PC-3 (cell line): ENCODE results near the gene CROCC2. TPM values are rescaled to one million over a fixed set of nuclear protein-coding genes. Genes with fewer than 3 reads are reported as not detected.

Experiments used
- ATAC-seq: fragments of 200-7000 bp; cut with Tn5 transposase; 2 replicates; pipeline ENCODE4 v1.9.1; 2020; ENCODE audit warnings: mild to moderate bottlenecking, moderate library complexity
- BruUV-seq: library from RNA; stranded (reverse); fragments of 400-500 nt; replicated peaks from 2 replicates; lab custom pipeline; 2021; lab: Mats Ljungman, UMichigan
- CTCF ChIA-PET: fragments of 300-600 bp; sonication (Branson Sonifier 250); formaldehyde crosslinking; loops from one replicate; lab custom pipeline; 2022; ENCODE audit warnings: antibody characterized with exemption; lab: Charles Lee
- POLR2A ChIA-PET: fragments of 300-600 bp; sonication (Branson Sonifier 250); formaldehyde crosslinking; loops from one replicate; lab custom pipeline; 2022; ENCODE audit warnings: antibody characterized with exemption; ENCODE audit not compliant: unreplicated experiment; lab: Charles Lee
- DNase-seq: peaks from one replicate; pipeline ENCODE4 v3.0.0-alpha.2; 2015
- H2AFZ ChIP-seq: fragments of 300-600 bp; sonication (generic); 2 replicates; pipeline ENCODE4 v1.6.0; 2016; ENCODE audit warnings: antibody characterized with exemption, low read length
- H3F3A ChIP-seq: fragments of 300-600 bp; sonication (generic); one replicate; pipeline ENCODE4 v1.6.0; 2017; ENCODE audit warnings: antibody characterized with exemption, low read length, control low read depth, mild to moderate bottlenecking; ENCODE audit not compliant: unreplicated experiment
- H3K27ac ChIP-seq: fragments of 300-600 bp; sonication (generic); 2 replicates; pipeline ENCODE4 v1.5.1; 2016; ENCODE audit warnings: mild to moderate bottlenecking, low read length
- H3K27me3 ChIP-seq: fragments of 300-600 bp; sonication (generic); 2 replicates; pipeline ENCODE4 v1.6.1; 2016; ENCODE audit warnings: low read length, mixed read lengths
- H3K36me3 ChIP-seq: fragments of 300-600 bp; sonication (generic); 2 replicates; pipeline ENCODE4 v1.6.1; 2016; ENCODE audit warnings: low read depth, mixed run types, low read length, mixed read lengths
- H3K4me1 ChIP-seq: fragments of 300-600 bp; sonication (generic); 2 replicates; pipeline ENCODE4 v1.5.1; 2016; ENCODE audit warnings: low read length; ENCODE audit not compliant: insufficient read depth
- H3K4me2 ChIP-seq: fragments of 300-600 bp; sonication (generic); 2 replicates; pipeline ENCODE4 v1.6.0; 2016; ENCODE audit warnings: low read length
- H3K4me3 ChIP-seq: fragments of 300-600 bp; sonication (generic); 2 replicates; pipeline ENCODE4 v1.5.1; 2016; ENCODE audit warnings: mild to moderate bottlenecking, low read length, mixed read lengths
- H3K79me2 ChIP-seq: fragments of 300-600 bp; sonication (generic); 2 replicates; pipeline ENCODE4 v1.6.1; 2017; ENCODE audit warnings: low read length, mixed read lengths
- H3K9ac ChIP-seq: fragments of 300-600 bp; sonication (generic); 2 replicates; pipeline ENCODE4 v1.6.0; 2016; ENCODE audit warnings: mild to moderate bottlenecking, low read length
- H3K9me2 ChIP-seq: fragments of 300-600 bp; sonication (generic); replicated peaks from 2 replicates; pipeline ENCODE4 v1.6.1; 2016; ENCODE audit warnings: mixed run types, low read length, mixed read lengths
- H3K9me3 ChIP-seq: fragments of 300-600 bp; sonication (generic); 2 replicates; pipeline ENCODE4 v1.6.1; 2016; ENCODE audit warnings: low read length, mixed read lengths
- H4K20me1 ChIP-seq: fragments of 300-600 bp; sonication (generic); 2 replicates; pipeline ENCODE4 v1.6.1; 2016; ENCODE audit warnings: low read length, mixed read lengths
- CTCF ChIP-seq: fragments of 300-600 bp; sonication (generic); conservative IDR thresholded peaks from 2 replicates; pipeline ENCODE4 v1.5.1; 2017; ENCODE audit warnings: antibody characterized with exemption, low read depth, mild to moderate bottlenecking, low read length
- EZH2 ChIP-seq: fragments of 300-600 bp; sonication (generic); IDR thresholded peaks from one replicate; pipeline ENCODE4 v1.6.1; 2017; ENCODE audit warnings: antibody characterized with exemption, mild to moderate bottlenecking, low read length; ENCODE audit not compliant: unreplicated experiment
- EZH2phosphoT487 ChIP-seq: fragments of 300-600 bp; sonication (generic); IDR thresholded peaks from 2 replicates; pipeline ENCODE4 v1.6.1; 2018; ENCODE audit warnings: mild to moderate bottlenecking, antibody characterized with exemption, low read length, borderline replicate concordance
- intact Hi-C: fragments of 100-400 bp; cut with micrococcal nuclease; formaldehyde crosslinking; loops from 2 replicates; pipeline ENCODE4 v1.9.0; 2023
- total RNA-seq: library from RNA; depleted of rRNA; stranded (reverse); fragments of >200 nt; gene quantifications from 2 replicates; pipeline ENCODE4 v1.2.3, GENCODE V29; 2014

The CROCC2 gene
- total RNA-seq, 1 experiment from 2014 or later = not detected

- no peaks in the 10 kb centered on the region for H3F3A ChIP-seq
- H2AFZ ChIP-seq = no peak overlapping the region
- H3K4me1 ChIP-seq = peaks cover 20% of the 10 kb centered on the region
- no peak overlapping the region for H3K27ac ChIP-seq
- H3K27me3 ChIP-seq = no peaks in the 10 kb centered on the region
- ATAC-seq = no peak
- no peak overlapping the region for H3K4me2 ChIP-seq
- peak; percentile 9 for DNase-seq
- no peaks in the 10 kb centered on the region for H3K36me3 ChIP-seq
- no peaks in the 10 kb centered on the region for H3K9me3 ChIP-seq
- intact Hi-C loops = no loop called here
- H3K79me2 ChIP-seq = no peaks in the 10 kb centered on the region
- ChIA-PET CTCF (no interaction called here), POLR2A (no interaction called here)
- no peak overlapping the region for H3K9ac ChIP-seq
- no TSS peak for BruUV-seq
- H3K9me2 ChIP-seq = no peaks in the 10 kb centered on the region
- H3K4me3 ChIP-seq = no peak overlapping the region
- no peaks in the 10 kb centered on the region for H4K20me1 ChIP-seq
- TF ChIP-seq EZH2phosphoT487 = no peak
Observed at GRCh38 chr2:240896871-240897692, 9.1 kb upstream of the CROCC2 start.

- Histone ChIP-seq H3F3A (no peaks in the 10 kb centered on the region), H3K27me3 (no peaks in the 10 kb centered on the region), H3K9me2 (no peaks in the 10 kb centered on the region), H3K4me3 (no peak overlapping the region), H3K36me3 (no peaks in the 10 kb centered on the region), H3K4me2 (no peak overlapping the region), H3K9me3 (no peaks in the 10 kb centered on the region), H3K79me2 (no peaks in the 10 kb centered on the region), H3K9ac (no peak overlapping the region), H2AFZ (no peak overlapping the region), H4K20me1 (no peaks in the 10 kb centered on the region), H3K27ac (no peak overlapping the region), H3K4me1 (peaks cover 20% of the 10 kb centered on the region)
- ChIA-PET CTCF (no interaction called here), POLR2A (no interaction called here)
- intact Hi-C loops = no loop called here
- peak; percentile 42 for ATAC-seq
- TF ChIP-seq EZH2phosphoT487 (no peak), EZH2 (no peak), CTCF (no peak)
- BruUV-seq = no TSS peak
- peak; percentile 65 for DNase-seq
Observed at GRCh38 chr2:240898108-240898730, 7.9 kb upstream of the CROCC2 start.

- Histone ChIP-seq H3F3A (no peaks in the 10 kb centered on the region), H3K4me2 (no peak overlapping the region), H3K4me3 (no peak overlapping the region), H3K79me2 (no peaks in the 10 kb centered on the region), H4K20me1 (no peaks in the 10 kb centered on the region), H3K27me3 (no peaks in the 10 kb centered on the region), H3K9me2 (no peaks in the 10 kb centered on the region), H3K9ac (no peak overlapping the region), H3K4me1 (peaks cover 16% of the 10 kb centered on the region), H3K36me3 (no peaks in the 10 kb centered on the region), H2AFZ (no peak overlapping the region), H3K27ac (no peak overlapping the region), H3K9me3 (no peaks in the 10 kb centered on the region)
- DNase-seq (no peak), ATAC-seq (no peak)
- TF ChIP-seq EZH2phosphoT487 (no peak), CTCF (no peak), EZH2 (no peak)
- POLR2A ChIA-PET = no interaction called here
- no TSS peak for BruUV-seq
- CTCF ChIA-PET = no interaction called here
- intact Hi-C loops = no loop called here
Observed at GRCh38 chr2:240898731-240899467, 7.2 kb upstream of the CROCC2 start.
